Measurements from ENCODE around the gene METTL23. TPM values are rescaled to one million over a fixed set of nuclear protein-coding genes. Genes with fewer than 3 reads are reported as not detected.

The METTL23 gene
- 27.5 and 28.2 TPM in 2 replicates for total RNA-seq (ENCODE audit: low replicate concordance)
- long read RNA-seq, transcript METTL23-212 (4 exons, 1,006 nt), result major isoform, 5 of 28 reads
- long read RNA-seq, partial matches to known transcripts, result 2 of 28 reads
- long read RNA-seq, other reads (novel, unspliced or antisense), result 9 of 28 reads

- peak; percentile 78 for TF ChIP-seq CTCF (conservative IDR thresholded peaks at IDR 0.05)
- Mint-ChIP-seq H3K27me3 (no peaks in the 10 kb centered on the region), H3K36me3 (peaks cover under 1% of the 10 kb centered on the region), H3K4me1 (ENCODE audit: unreplicated experiment) (peaks cover 19% of the 10 kb centered on the region), H3K9me3 (no peaks in the 10 kb centered on the region), H3K27ac (peak within 1 kb of the TSS; percentile 99), H3K4me3 (peak within 1 kb of the TSS; percentile 99)
- DNase-seq (ENCODE audit: extremely low spot score, unreplicated experiment), result peak; percentile 81
Observed at GRCh38 chr17:76726776-76727718, at the start of gene METTL23. METTL23 (plus strand) TSS chr17:76726839; CDS start chr17:76729711, 2,872 bp downstream.

GRCh38 chr17:76677406-76677805 is 49.2 kb upstream of the METTL23 start:
- no peak for TF ChIP-seq CTCF (conservative IDR thresholded peaks at IDR 0.05)
- Mint-ChIP-seq H3K27me3 (no peaks in the 10 kb centered on the region), H3K4me3 (no peak overlapping the region), H3K36me3 (peaks cover 4% of the 10 kb centered on the region), H3K9me3 (no peaks in the 10 kb centered on the region), H3K27ac (no peak overlapping the region), H3K4me1 (ENCODE audit: unreplicated experiment) (peaks cover 31% of the 10 kb centered on the region)
- DNase-seq (ENCODE audit: extremely low spot score, unreplicated experiment), result no peak

- Mint-ChIP-seq H3K9me3 (no peaks in the 10 kb centered on the region), H3K4me3 (no peak overlapping the region), H3K27me3 (no peaks in the 10 kb centered on the region), H3K27ac (no peak overlapping the region), H3K4me1 (ENCODE audit: unreplicated experiment) (peaks cover 25% of the 10 kb centered on the region), H3K36me3 (peaks cover 4% of the 10 kb centered on the region)
- TF ChIP-seq CTCF (conservative IDR thresholded peaks at IDR 0.05), result no peak
- DNase-seq (ENCODE audit: extremely low spot score, unreplicated experiment), result no peak
Observed at GRCh38 chr17:76678330-76678729, 48.3 kb upstream of the METTL23 start.

GRCh38 chr17:76679239-76679638 is 47.4 kb upstream of the METTL23 start:
- Mint-ChIP-seq H3K4me3 (no peak overlapping the region), H3K36me3 (peaks cover 4% of the 10 kb centered on the region), H3K27ac (no peak overlapping the region), H3K9me3 (no peaks in the 10 kb centered on the region), H3K27me3 (no peaks in the 10 kb centered on the region), H3K4me1 (ENCODE audit: unreplicated experiment) (peaks cover 20% of the 10 kb centered on the region)
- no peak for DNase-seq (ENCODE audit: extremely low spot score, unreplicated experiment)
- no peak for TF ChIP-seq CTCF (conservative IDR thresholded peaks at IDR 0.05)

- Mint-ChIP-seq H3K9me3 (no peaks in the 10 kb centered on the region), H3K27me3 (no peaks in the 10 kb centered on the region), H3K4me3 (peak overlapping the region; percentile 15), H3K36me3 (peaks cover 4% of the 10 kb centered on the region), H3K4me1 (ENCODE audit: unreplicated experiment) (peaks cover 22% of the 10 kb centered on the region), H3K27ac (peak overlapping the region; percentile 72)
- DNase-seq (ENCODE audit: extremely low spot score, unreplicated experiment), result no peak
- peak; percentile 90 for TF ChIP-seq CTCF (conservative IDR thresholded peaks at IDR 0.05)
Observed at GRCh38 chr17:76681222-76682137, 45.2 kb upstream of the METTL23 start.
